HG03378 (cell line): ENCODE results near the gene FOXD4.
"Not testable (repeated sequence)": the region's sequence is repeated elsewhere in the genome, so short reads cannot be mapped to it uniquely, and the experiment has no call there.

Experiments used
- ATAC-seq: cut with Tn5 transposase; IDR thresholded peaks from one replicate; pipeline ENCODE4 v1.9.1; 2021; ENCODE audit warnings: mild to moderate bottlenecking, moderate library complexity; ENCODE audit not compliant: unreplicated experiment

Gene FOXD4

GRCh38 chr9:94323-94722 is 23.9 kb downstream of the FOXD4 start:
- ATAC-seq, result not testable (repeated sequence)

- not testable (repeated sequence) for ATAC-seq
Measured at GRCh38 chr9:93909-94308, 24.3 kb downstream of the FOXD4 start.

- not testable (repeated sequence) for ATAC-seq
Measured at GRCh38 chr9:90851-91250, 27.4 kb downstream of the FOXD4 start.

GRCh38 chr9:88396-89037 is 29.7 kb downstream of the FOXD4 start:
- peak; percentile 68 for ATAC-seq

- ATAC-seq, result not testable (repeated sequence)
Measured at GRCh38 chr9:87860-88259, 30.4 kb downstream of the FOXD4 start.

- ATAC-seq, result not testable (repeated sequence)
Measured at GRCh38 chr9:87105-87504, 31.1 kb downstream of the FOXD4 start.

GRCh38 chr9:86697-87096 is 31.5 kb downstream of the FOXD4 start:
- ATAC-seq, result not testable (repeated sequence)

GRCh38 chr9:82932-83689 is 35.1 kb downstream of the FOXD4 start:
- not testable (repeated sequence) for ATAC-seq

GRCh38 chr9:78333-78732 is 39.9 kb downstream of the FOXD4 start:
- not testable (repeated sequence) for ATAC-seq

GRCh38 chr9:76389-76788 is 41.8 kb downstream of the FOXD4 start:
- not testable (repeated sequence) for ATAC-seq

GRCh38 chr9:73900-74525 is 44.2 kb downstream of the FOXD4 start:
- ATAC-seq, result not testable (repeated sequence)

- ATAC-seq, result not testable (repeated sequence)
Measured at GRCh38 chr9:73076-73899, 44.9 kb downstream of the FOXD4 start.
